Spleen (tissue), 7 donors: Measurements from ENCODE around the gene FAR2.

ENCODE experiments used
- POLR2A ChIP-seq, 3 donors: fragments of 450-650 bp; IDR thresholded peaks; one replicate each; pipeline ENCODE4 v1.5.1; 2017; ENCODE audit warnings: antibody characterized with exemption in 3 of 3, mild to moderate bottlenecking in 1 of 3
- TF ChIP-seq, protein P1 (sequence below), 11 experiments: fragments of 200-600 bp in 7 of 11; fragments of 450-650 bp in 4 of 11; sonication (generic) in 4 of 11; IDR thresholded peaks in 8 of 11; conservative IDR thresholded peaks in 3 of 11; 1 replicate in 7 of 11; 2 replicates in 4 of 11; pipeline versions ENCODE4 v1.4.0 to v1.8.0; 2016 to 2021; ENCODE audit warnings: antibody characterized with exemption in 11 of 11, inconsistent platforms in 4 of 11, mild to moderate bottlenecking in 1 of 11
- donor health status: DM: no; HTN: no; CAD: no; lungs with moderate emphysema.
- donor health status: DM: no; HTN: no; CAD: no.
- donor health status: DM: no; HTN: no; CAD: no.

DNA sequence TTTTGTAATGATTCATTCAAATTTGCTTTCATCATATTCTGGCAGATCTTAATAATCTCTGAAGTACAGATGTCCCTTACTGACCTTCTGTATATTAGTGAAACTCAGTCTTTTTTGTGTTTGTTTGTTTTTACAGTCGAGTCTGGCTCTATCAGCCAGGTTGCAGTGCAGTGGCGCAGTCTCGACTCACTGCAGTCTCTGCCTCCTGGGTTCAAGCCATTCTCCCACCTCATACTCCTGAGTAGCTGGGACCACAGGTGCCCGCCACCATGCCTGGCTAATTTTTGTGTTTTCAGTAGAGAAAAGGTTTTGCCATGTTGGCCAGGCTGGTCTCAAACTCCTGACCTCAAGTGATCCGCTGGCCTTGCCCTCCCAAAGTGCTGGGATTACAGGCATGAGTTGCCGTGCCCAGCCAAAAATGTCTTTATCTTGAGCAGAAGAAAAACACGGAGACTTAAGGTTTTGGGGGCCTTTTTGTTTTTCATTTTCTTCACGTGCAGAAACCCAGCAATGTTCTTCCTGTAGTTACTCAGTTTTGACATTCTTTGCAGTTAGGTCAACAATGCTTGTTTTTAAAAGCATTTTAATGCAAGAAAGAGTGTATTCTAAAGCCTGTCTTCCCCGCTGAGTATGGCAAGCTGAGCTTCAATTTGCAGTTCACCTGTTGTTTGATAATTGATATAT lies 79.5 kb downstream of the FAR2 start:
- TF ChIP-seq POLR2A (IDR thresholded peaks at IDR 0.05) = no peak
- TF ChIP-seq, protein P1, sequence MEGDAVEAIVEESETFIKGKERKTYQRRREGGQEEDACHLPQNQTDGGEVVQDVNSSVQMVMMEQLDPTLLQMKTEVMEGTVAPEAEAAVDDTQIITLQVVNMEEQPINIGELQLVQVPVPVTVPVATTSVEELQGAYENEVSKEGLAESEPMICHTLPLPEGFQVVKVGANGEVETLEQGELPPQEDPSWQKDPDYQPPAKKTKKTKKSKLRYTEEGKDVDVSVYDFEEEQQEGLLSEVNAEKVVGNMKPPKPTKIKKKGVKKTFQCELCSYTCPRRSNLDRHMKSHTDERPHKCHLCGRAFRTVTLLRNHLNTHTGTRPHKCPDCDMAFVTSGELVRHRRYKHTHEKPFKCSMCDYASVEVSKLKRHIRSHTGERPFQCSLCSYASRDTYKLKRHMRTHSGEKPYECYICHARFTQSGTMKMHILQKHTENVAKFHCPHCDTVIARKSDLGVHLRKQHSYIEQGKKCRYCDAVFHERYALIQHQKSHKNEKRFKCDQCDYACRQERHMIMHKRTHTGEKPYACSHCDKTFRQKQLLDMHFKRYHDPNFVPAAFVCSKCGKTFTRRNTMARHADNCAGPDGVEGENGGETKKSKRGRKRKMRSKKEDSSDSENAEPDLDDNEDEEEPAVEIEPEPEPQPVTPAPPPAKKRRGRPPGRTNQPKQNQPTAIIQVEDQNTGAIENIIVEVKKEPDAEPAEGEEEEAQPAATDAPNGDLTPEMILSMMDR (IDR thresholded peaks at IDR 0.05 in 8 of 11, conservative IDR thresholded peaks at IDR 0.05 in 3 of 11) = no peak
